Measurements from ENCODE around the gene POLR2A.

- TF ChIP-seq CTCF (IDR thresholded peaks at IDR 0.05) (no peak), POLR2A (IDR thresholded peaks at IDR 0.05) (no peak), EP300 (IDR thresholded peaks at IDR 0.05) (no peak)
These were observed 40.4 kb upstream of the POLR2A start for GRCh38 chr17:7443499-7444485.

All from ovary (tissue), 3 donors.